Measurements from ENCODE around the gene MRGPRG.

MRGPRG gene

DNA sequence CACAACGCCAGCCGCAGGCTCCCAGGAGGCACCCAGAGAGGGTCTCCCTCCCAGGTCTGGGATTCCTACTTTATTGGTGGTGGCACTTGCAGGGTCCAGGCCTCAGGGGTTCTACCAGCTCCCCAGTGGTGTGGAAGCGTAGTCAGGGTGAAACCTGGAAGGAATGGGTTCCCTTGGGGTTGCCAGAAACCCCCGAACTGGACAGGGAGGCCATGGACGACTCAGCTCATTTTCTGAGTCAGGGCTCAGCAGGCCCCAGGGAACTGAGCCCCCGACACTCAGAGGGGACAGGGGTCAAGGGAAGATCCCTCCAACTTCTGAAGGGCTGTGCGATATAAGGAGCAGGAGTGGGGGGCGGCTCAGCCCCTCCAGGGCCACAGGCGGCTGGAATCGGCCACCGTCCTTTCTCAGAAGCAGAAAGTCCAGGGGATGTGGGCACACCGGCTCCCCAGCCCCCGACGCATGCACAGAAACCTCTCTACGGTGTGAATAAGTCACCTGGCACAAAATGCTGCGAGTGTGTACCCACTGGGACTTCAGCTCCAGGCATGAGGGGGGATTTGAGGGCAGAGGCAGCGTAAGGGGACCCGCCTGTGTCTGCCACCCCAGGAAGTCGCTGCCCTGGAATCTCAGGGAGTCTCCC is 25.1 kb downstream of the MRGPRG start:
- no peak for DNase-seq

DNA sequence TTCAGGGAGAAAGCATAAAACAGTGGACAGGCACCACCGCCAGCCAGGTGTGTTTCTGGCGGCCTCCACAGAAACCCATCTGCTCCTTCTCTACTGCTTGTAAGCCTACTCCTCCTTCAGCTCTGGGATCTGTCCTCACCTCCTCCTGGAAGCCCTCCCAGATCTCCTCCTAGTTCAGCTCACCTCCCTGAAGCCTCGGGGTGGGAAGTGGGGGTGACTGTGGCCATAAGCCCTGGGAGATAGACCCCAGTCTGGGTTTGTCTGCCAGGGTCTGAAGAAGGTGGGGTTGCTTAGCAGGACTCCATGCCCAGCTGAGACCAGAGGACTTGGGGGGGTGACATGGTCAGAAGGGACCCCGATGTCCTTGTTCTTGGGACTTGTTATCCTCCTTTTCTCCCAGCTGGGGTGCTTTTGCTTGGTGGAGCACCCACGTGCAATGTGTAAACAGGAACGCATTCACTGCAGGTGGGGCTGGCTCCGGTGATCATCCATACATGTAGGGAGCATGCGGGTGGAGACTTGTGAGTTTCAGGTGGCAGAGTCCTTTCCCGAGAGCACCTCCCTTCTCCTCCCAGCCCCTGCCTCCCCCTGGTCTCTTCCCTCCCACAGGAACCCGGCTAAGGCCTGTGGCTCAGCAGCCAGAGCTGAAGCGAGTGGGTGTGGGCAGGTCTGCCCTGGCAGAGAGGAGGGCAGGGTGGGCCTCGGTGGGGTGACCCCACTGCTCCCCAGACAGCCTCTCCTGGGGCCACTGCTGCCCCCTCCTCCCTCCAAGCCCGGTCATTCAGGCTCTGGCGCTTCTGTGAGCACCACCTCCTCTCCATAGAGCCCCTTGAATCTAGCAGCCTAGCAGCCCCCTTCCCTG is 25.9 kb downstream of the MRGPRG start:
- no peak for DNase-seq

DNA sequence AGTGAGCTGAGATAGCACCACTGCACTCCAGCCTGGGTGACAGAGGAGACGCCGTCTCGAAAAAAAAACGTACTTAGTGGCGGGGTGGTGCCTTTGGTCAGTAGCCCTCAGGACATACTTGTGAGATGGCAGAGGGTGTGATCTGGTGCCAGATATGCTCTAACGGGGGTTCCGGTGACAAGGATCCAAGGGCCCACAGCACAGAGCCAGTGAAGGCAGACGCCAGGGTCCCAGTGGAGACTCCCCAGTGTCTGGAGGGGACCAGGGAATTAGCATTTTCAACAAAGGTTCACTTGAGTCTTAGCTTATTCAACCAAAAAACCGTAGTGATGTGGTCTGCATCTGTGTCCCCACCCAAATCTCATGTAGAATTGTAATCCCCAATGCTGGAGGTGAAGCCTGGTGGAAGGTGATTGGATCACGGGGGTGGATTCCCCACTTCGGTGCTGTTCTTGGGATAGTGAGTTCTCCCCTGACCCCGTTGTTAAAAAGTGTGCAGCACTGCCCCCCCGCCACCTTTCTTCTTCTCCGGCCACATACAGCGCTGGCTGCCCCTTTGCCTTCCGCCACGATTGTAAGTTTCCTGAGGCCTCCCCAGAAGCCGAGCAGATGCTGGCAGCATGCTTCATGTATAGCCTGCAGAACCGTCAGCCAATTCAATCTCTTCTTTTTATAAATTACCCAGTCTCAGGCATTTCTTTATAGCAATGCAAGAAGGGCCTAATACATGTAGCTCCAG is 26.9 kb downstream of the MRGPRG start:
- DNase-seq: no peak

DNA sequence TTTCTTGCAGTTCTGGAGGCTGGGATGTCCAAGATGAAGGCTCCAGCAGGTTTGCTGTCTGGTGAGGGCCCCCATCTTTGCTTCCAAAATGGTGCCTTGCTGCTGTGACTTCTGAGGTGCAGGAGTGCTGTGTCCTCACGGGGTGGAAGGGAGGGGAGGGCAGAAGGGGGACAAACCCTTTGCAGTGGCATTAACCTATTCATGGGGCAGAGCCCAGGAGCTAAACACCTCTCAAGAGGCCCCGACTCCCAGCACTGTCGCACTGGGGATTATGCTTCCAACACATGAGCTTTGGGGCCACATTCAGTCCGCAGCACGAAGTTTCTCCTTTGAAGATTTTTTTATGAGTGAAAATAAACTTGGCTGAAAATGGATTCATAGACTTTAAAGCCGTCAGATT is 28.0 kb downstream of the MRGPRG start:
- DNase-seq: no peak

DNA sequence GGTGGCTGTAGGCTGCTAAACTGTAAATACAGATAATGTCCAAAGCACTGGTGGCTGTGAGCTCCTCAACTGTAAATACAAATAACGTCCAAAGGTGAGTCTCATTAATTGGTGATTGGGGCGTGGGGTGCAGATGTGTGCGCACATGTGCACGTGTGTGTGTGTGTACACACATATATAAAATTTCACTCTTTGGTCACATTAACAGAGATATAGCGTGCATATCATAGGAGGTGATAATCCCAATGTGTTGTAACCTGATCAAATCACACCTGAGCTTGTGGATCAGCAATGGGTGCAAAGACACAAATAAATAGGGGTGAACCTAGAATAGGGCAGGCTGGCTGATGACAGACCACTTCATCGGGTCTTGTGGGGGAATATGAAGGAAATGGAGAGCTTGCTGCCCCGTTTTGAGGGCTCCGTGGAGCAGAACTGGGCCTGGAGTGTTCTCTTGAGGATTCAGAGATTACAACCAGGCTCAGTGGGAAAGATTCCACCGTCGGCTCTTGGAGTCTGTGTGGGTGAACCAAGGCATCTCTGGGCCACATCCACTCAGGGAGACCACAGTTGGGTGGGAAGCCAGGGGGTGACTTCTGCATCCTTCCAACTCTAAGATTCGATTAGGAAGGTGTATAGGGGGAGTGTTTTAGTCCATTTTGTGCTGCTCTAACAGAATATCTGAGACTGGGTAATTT is 28.6 kb downstream of the MRGPRG start:
- no peak for DNase-seq

DNA sequence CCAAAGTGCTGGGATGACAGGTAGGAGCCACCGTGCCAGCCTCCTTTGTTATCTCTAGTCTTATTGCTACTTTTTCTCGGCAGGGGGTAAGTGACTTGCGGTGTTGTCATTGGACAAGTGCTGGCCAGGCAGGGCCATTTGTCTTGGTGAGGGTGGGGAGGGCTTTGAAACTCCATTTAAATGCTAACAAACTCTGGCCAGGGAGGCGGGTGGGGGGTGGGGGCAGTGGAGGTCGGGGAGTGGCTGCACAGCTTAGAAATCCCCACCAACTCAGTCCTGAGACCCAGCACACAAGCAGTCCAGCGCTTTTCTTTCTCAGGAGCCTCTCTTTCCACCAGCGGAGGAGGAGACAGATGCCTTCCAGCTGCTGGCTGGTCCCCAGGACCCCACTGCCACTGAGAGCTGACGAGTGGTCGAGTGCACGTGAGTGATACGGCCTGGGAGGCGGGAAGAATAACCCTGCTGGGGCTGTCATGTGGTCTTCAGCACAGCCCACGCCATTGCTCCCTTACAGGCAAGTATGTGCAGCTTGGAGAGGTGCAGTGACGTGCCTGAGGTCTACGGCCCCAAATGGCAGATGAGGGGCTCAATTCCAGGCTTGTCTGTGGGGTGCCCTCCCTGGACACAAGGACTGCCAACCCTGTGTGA is 29.3 kb downstream of the MRGPRG start:
- DNase-seq: no peak

DNA sequence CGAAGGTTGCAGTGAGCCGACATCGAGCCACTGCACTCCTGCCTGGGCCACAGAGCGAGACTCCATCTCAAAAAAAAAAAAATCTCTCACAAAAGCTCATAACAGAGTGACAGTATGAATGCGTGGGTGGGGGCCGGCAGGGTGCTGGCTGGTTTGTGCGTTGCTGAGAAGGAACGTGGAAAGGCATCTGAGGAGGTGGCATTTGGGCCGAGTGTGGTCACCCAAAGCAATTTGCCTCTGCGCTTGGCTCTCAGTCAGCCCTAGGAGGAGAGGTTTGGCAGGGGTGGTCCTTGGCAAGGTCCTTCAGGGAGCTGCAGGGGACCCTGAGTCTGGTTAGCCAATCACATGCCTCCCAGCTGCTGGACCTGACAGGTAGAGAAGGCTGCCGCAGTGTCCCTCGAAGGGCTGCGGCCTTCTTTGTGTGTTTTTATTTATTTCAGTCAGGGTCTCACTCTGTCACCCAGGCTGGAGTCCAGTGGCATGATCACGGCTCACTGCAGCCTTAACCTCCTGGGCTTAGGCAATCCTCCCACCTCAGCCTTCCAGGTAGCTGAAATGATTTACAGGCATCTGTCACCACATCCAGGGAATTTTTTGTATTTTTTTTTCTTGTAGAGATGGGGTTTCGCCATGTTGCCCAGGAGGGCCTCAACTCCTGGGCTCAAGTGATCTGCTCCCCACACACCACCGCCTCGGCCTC is 30.0 kb downstream of the MRGPRG start:
- no peak for DNase-seq

DNA sequence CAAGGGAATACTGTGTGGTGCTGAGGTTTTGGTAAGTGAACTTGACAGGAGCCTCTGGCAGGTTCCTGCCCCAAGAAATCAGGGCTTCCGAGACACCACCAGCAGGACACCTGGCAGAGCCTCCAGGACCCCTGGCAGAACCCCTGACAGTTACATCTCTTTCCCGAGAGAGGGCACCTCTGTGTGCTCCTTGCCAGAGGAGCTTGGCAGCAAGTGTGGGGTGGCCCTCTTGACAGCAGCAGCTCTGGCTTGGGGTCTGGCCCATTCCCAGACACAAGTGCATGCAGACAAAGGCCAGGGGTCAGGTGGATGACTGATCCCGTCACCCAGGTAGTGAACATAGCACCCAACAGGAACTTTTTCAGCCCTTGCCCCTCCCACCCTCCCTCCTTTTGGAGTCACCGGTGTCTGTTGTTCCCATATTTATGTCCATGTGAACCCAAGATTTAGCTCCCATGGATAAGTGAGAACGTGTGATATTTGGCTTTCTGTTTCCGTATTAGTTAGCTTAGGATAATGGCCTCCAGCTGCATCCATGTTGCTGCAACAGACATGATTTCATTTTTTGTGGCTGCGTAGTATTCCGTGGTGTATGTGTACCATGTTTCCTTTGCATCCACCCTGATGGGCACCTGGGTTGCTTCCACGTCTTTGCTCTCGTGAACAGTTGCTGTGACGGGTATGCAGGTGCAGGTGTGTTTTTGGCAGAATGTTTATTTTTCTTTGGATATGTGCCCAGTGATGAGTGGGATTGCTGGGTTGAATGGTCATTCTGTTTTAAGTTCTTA is 32.3 kb downstream of the MRGPRG start:
- no peak for DNase-seq

DNA sequence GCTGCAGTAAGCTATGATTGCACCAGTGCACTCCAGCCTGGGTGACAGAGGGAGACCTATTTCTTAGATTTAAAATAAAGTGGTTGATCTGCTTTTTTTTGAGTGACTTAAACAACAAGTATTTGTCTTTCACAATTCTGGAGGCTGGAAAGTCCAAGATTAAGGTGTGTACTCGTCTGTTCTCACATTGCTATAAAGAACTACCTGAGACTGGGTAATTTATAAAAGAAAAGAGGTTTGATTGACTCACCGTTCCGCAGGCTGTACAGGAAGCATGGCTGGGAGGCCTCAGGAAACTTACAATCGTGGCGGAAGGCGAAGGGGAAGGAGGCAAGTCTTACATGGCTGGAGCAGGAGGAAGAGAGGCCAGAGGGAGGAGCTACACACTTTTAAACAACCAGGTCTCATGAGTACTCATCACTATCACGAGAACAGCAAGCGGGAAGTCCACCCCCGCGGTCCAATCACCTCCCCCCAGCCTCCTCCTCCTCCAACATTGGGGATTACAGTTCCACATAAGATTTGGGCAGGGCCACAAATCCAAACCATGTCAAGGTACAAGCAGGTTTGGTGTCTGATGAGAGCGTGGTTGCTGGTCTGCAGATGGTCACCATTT is 33.8 kb downstream of the MRGPRG start:
- no peak for DNase-seq

DNA sequence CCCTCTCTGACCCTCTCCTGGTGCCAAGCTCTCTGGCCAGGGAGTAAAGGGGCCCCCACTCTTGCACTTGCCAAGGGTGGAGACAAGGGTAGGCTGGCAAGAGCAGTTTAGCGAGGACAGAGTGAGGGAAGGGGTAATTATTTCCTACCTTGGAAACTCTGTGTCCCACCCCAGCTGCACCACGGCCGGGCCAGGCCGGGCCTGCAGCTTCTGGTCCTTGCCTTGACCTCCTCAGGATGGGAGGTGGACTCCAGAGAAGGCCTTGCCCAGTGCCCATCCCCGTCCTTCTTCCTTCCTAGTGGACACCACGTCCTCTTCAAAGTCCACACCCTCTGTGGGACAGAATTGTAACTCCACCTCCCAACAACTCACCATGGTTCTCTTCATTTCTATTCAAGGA is 35.1 kb downstream of the MRGPRG start:
- no peak for DNase-seq

DNA sequence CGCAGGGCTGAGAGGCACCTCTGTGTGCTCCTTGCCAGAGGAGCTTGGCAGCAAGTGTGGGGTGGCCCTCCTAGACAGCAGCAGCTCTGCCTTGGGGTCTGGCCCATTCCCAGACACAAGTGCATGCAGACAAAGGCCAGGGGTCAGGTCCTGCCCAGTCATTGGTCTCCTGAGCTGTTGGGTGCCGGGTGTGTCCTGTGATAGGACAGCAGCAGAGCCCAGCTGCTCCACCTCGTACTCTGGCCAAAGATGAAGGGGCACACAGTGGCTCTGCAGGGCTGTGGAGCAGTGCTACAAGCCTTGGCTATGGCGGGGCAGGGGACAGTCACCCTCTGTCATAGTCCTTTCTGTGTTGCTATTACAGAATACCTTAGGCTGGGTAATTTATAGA is 36.2 kb downstream of the MRGPRG start:
- DNase-seq: no peak

DNA sequence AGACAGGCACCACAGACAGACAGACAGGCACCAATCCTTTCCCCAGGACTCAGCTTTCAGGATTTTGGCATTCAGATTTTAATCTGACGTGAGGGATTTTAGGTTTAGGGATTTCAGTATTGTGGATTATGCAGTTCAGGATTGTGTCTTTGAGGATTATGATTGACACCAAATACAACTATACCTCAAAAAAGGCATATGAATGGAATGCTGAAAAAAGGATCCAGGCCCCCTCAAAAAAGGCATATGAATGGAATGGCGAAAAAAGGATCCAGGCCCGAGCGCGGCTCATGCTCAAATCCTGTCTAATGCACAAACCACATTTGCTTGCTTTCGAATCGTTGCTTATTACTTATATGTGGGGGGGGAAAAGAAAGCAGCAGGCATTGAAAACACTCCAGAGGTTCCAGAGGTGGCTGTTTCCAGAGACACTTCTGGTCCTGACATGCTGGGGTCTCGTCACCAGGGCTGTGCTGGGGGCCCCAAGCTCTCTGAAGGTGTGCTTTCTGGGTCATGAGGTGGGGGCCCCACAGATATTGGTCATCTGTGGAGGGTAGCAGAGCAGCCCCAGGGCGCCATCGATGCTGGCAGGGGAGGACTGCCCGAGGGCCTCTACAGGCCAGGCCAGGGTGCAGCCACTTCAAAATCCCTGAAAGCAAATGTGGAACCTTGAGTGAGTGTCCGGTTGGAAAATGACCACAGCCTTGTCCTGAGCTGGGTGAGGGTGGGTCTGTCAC is 36.7 kb downstream of the MRGPRG start:
- no peak for DNase-seq

DNA sequence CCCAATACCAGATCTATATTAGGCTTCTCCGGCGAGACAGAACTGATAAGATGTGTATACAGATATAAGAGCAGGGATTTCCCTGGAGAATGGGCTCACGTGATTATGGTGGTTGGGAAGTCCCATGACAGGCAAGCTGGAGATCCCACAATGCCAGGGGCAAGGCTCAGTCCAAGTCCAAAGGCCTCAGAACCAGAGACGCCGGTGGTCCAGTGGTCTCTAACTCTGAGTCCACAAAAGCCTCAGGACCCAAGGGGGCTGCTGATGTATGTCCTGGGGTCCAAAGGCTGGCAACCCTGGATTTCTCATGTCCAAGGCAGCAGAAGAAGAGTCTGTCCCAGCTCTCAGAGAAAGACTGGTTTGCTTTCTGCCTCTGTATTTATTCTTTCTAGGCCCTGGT is 37.7 kb downstream of the MRGPRG start:
- no peak for DNase-seq

DNA sequence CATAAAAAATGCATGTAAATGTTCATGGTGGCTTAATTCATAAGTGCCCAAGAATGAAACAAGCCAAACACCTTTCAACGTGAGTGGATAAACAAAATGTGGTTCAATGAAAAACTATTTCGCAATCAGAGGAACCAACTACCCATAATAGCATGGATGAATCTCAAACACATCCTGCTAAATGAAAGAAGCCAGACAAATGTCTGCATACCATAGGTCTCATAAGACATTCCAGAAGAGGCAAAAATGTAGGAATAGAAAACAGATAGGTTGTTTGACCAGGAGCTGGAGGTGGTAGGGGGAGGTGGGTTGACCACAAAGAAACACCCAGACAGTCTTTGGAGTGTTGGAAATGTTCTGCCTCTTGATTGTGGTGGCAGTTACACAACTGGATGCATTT is 40.3 kb downstream of the MRGPRG start:
- DNase-seq: no peak

DNA sequence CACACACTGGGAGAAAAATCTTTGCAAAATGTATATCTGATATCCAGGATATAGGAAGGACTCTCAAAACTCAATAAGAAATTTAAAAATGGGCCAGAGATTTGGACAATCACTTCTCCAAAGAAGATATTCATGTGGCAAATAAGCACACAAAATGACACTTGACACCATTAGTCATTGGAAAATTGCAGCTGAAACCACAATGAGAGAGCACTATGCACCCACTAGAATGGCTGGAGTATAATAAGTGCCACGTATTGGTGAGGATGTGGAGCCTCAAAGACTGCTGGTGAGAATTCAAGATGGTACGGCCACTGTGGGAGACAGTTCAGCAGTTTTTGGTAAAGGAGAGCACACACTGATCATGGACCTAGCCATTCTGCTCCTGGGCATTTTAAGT is 40.7 kb downstream of the MRGPRG start:
- DNase-seq: no peak

DNA sequence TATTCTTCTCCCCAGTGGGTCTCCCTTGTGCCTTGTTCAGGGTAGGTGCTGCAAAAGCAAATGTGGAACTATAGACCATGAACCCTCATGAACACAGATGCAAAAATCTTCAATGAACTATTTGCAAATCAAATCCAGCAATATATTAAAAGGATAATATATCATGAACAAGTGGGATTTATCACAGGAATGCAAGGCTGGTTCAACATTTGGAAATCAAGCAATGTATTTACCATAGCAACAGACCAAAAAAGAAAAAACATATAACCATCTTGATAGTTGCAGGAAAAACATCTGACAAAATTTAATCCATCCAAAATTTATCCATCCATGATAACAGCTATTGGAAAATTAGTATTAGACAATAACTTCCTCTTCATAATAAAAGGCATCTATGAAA is 42.1 kb downstream of the MRGPRG start:
- no peak for DNase-seq

DNA sequence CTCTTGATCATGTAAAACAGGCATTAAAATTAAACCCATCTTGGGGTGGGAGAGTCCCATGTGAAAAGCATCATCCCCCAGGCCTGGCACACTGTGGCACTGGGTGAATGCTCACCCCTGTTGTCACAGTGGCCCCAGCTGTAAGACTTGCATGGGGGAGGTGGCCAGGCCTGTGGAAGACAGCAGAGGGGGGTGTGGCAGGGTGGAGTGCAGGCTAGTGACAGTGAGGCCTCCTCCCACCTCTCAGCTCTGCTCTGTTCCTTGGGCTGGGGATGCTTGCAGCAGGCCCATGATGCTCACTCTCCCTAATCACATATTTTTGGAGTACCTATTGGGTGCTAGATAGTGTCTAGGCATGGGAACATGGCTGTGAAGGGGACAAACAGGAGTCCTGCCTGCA is 43.4 kb downstream of the MRGPRG start:
- DNase-seq: no peak

DNA sequence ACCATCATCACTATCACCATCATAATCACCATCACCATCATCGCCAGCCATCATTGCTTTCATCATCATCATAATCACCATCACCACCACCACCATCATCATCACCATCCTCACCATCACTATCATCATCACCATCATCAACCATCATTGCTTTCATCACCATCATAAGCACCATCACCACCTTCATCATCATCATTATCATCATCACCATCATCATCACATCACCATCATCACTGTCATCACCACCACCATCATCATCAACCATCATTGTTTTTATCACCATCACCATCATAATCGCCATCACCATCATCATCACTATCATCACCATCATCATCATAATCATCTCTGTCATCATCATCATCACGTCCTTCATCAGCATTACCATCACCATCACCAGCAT is 44.2 kb downstream of the MRGPRG start:
- DNase-seq: no peak

DNA sequence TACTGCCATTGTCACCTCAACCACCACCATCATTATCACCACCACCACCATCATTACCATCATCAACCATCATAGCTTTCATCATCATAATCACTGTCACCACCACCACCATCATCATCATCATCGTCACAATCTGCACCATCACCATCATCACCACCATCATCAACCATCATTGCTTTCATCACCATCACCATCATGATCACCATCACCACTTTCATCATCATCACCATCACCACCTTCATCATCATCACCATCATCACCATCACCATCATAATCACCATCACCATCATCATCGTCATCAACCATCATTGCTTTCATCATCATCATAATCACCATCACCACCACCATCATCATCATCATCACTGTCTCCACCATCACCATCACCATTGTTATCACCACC is 44.8 kb downstream of the MRGPRG start:
- DNase-seq: no peak

DNA sequence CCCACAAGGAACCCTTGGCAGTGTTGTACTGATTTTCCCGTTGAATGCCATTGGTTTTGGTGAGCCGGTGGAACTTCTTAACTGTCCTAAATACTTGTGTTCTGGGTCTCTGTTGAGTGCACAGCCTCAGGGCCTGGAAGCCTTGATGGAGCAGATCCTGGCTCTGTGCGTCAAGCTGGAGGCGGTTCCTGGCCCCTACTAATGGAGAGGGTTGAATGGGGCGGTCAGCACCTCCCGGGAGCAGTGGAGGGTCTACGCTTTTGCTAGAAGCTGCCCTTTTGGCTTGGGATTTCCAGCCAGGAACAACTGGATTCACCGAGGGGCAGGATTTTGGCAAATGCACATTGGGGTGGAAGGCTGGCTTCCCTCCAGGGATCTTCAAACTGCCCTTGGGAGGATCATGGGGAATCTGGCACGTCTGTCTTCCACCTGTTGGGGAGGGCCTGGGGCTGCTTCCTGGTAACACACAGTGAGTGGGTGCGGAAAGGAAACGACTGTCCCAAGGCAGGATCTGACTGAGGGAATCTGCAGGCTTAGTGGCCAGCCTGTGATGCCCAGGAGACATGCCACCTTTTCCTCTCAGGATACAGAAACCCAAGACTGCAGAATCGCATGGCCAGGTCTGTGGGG is 46.6 kb downstream of the MRGPRG start:
- DNase-seq: no peak
